Fibroblast of villous mesenchyme (primary cell): ENCODE measurements around the gene TRPM2. TPM values are rescaled to one million over a fixed set of nuclear protein-coding genes. Genes with fewer than 3 reads are reported as not detected.

ENCODE experiments used
- DNase-seq: peaks from one replicate; pipeline ENCODE4 v3.0.0-alpha.2; 2010; ENCODE audit warnings: low read depth
- H3K4me3 ChIP-seq: 2 replicates; pipeline ENCODE4 v1.5.1; 2011; ENCODE audit warnings: low read depth, mild to moderate bottlenecking, low read length
- total RNA-seq: library from RNA; depleted of rRNA; stranded (reverse); fragments of >200 nt; gene quantifications from 2 replicates; pipeline ENCODE4 v1.2.3, GENCODE V29; 2012
- TF ChIP-seq, protein P1 (sequence below): IDR thresholded peaks from 2 replicates; pipeline ENCODE4 v1.5.1; 2012; ENCODE audit warnings: low read depth, mild to moderate bottlenecking, low read length; ENCODE audit not compliant: insufficient read depth

The TRPM2 gene
- total RNA-seq, 1 donor, result under 0.01 TPM

DNA sequence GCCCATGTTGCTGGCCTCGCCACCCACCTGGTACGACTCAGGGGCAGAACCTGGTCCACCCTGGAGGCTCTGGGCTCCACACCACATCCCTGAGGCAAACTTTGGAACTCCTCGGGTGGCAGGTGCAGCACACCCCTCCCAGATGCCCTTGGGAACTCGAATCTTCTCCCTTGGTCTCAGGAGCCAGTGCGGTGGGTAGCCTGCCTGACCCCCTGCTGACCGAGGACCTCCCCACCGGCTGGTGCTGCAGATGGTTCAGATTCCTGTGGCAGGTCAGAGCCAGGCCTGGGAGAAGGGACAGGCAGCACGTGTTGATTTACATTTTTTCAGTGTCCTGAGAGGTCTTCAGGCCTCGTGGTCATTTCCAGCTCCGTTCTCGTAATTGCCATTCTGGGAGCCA lies 7.9 kb upstream of the TRPM2 start:
- DNase-seq, result no peak
- TF ChIP-seq, protein P1, sequence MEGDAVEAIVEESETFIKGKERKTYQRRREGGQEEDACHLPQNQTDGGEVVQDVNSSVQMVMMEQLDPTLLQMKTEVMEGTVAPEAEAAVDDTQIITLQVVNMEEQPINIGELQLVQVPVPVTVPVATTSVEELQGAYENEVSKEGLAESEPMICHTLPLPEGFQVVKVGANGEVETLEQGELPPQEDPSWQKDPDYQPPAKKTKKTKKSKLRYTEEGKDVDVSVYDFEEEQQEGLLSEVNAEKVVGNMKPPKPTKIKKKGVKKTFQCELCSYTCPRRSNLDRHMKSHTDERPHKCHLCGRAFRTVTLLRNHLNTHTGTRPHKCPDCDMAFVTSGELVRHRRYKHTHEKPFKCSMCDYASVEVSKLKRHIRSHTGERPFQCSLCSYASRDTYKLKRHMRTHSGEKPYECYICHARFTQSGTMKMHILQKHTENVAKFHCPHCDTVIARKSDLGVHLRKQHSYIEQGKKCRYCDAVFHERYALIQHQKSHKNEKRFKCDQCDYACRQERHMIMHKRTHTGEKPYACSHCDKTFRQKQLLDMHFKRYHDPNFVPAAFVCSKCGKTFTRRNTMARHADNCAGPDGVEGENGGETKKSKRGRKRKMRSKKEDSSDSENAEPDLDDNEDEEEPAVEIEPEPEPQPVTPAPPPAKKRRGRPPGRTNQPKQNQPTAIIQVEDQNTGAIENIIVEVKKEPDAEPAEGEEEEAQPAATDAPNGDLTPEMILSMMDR, result no peak

GRCh38 chr21:44347911-44348451 lies 5.4 kb upstream of the TRPM2 start:
- H3K4me3 ChIP-seq, result no peak overlapping the region
- DNase-seq, result no peak
- TF ChIP-seq, protein P1, result no peak

More for the DNA sequence above, 7.9 kb upstream of the TRPM2 start:
- no peak overlapping the region for H3K4me3 ChIP-seq

DNA sequence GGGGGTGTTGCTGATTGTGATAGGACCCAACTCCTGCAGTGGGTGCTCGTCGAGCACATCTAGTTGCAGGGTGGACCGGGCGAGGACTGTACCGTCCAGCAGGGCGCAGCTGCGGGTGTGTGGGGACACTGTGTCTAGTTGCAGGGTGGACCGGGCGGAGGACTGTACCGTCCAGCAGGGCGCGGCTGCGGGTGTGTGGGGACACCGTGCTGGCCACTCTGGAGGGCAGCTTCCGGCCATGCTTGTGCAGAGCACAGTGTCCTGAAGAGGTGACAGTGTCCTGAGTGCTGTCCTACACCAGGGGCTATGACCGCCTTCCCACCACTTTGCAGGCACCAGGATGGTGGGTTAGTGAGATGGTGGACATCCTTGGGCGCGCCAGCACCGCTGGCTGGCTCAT lies 4.6 kb upstream of the TRPM2 start:
- DNase-seq, result no peak
- TF ChIP-seq, protein P1, result no peak
- no peak overlapping the region for H3K4me3 ChIP-seq

GRCh38 chr21:44349416-44349846 lies 4.0 kb upstream of the TRPM2 start:
- DNase-seq, result no peak
- H3K4me3 ChIP-seq, result no peak overlapping the region
- TF ChIP-seq, protein P1, result no peak

DNA sequence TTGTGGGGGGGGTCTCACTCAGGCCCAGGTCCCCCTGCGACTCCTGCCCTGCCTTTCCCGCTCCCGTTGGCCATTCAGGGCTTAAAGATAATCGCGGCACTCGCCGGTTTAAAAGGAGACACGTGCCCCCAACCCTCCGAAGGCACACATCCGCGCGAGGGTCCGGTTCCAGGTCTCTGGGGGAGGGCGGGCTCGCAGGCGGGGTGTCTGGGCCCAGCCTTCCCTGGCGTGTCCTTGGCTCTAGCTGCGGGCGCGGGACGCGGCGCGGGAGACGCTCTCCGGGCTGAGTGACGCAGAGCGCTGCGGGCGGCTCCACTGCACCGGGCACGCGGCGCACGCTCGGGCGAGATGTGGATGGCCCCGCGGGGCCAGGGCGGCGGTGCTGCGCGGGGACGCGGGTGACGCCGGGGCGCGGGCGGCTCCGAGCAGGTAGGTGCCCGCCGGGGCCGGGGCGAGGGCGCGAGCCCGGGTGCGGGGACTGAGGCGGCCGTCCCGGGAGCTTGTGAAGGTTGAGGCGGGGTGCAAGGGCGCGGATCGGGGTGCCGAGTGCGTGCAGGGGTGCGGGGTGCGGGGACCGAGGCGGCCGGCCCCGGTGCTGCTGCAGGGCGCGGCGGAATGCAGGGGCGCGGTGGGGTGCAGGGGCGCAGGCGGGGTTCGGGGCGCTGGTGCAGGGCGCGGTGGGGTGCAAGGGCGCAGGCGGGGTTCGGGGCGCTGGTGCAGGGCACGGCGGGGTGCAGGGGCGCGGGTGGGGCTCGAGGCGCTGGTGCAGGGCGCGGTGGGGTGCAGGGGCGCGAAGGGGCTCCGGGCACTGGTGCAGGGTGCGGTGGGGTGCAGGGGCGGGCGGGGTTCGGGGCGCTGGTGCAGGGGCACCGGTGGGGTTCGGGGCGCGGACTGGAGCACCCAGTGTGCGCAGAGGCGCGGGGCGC lies 3.3 kb upstream of the TRPM2 start:
- no peak overlapping the region for H3K4me3 ChIP-seq
- TF ChIP-seq, protein P1, result no peak
- DNase-seq, result no peak

- no peak for DNase-seq
Measured at GRCh38 chr21:44350773-44351481, 2.5 kb upstream of the TRPM2 start.

More at GRCh38 chr21:44350773-44351481, 2.5 kb upstream of the TRPM2 start:
- no peak overlapping the region for H3K4me3 ChIP-seq
- TF ChIP-seq, protein P1, result no peak
